Ishikawa (cell line): ENCODE results near the gene CD34.

Experiments used
- CREB1 ChIP-seq: IDR thresholded peaks from 2 replicates; pipeline ENCODE4 v1.6.1; 2012; ENCODE audit warnings: low read depth
- EP300 ChIP-seq: IDR thresholded peaks from 2 replicates; pipeline ENCODE4 v1.6.1; 2012; ENCODE audit warnings: borderline replicate concordance
- MAX ChIP-seq: IDR thresholded peaks from 2 replicates; pipeline ENCODE4 v1.6.1; 2012
- ZBTB7A ChIP-seq: IDR thresholded peaks from 2 replicates; pipeline ENCODE4 v1.6.1; 2012; ENCODE audit warnings: low read depth

- TF ChIP-seq CREB1 (no peak), MAX (no peak), ZBTB7A (no peak), EP300 (no peak)
Measured at GRCh38 chr1:207892764-207893163, 18.2 kb downstream of the CD34 start.
